Motor neuron (in vitro differentiated cells): Measurements from ENCODE around the gene PGBD4. TPM values are rescaled to one million over a fixed set of nuclear protein-coding genes. Genes with fewer than 3 reads are reported as not detected.

ENCODE experiments used
- ATAC-seq, 8 experiments: fragments of 200-7000 bp; cut with Tn5 transposase; replicated peaks in 6 of 8; 2 replicates each; pipeline ENCODE4 v1.8.0; 2021; ENCODE audit warnings: mild to moderate bottlenecking in 8 of 8, moderate library complexity in 8 of 8
- H3K27ac ChIP-seq, 2 donors: fragments of 250-450 bp; sonication (Bioruptor Pico); 2 replicates each; pipeline ENCODE4 v1.9.0; 2021; ENCODE audit warnings: antibody characterized with exemption in 2 of 2, mild to moderate bottlenecking in 2 of 2, moderate library complexity in 1 of 2
- H3K4me1 ChIP-seq, 2 donors: fragments of 250-450 bp; sonication (Bioruptor Pico); replicated peaks in 1 of 2; 2 replicates each; pipeline ENCODE4 v1.6.1; 2021; ENCODE audit warnings: antibody characterized with exemption in 2 of 2, mild to moderate bottlenecking in 2 of 2, moderate library complexity in 1 of 2
- H3K4me3 ChIP-seq, 5 donors: fragments of 250-450 bp; sonication (Bioruptor Pico); 2 replicates each; pipeline ENCODE4 v1.9.0; 2021; ENCODE audit warnings: antibody characterized with exemption in 5 of 5, mild to moderate bottlenecking in 5 of 5, moderate library complexity in 4 of 5
- WGBS, 10 experiments: fragments of 450-650 bp; shearing (Covaris generic); methylation state at CpG; one replicate each; pipeline ENCODE4 v1.0.0; 2022; 5-methylcytosine and 5-hydroxymethylcytosine counted together
- in situ Hi-C, 9 experiments: fragments of 400-800 bp; cut with MboI; loops; one replicate each; pipeline ENCODE4 v1.15.0; 2021; ENCODE audit warnings: low sequenced_read_pairs in 9 of 9, low pct_unique_long_range_greater_than_20kb in 2 of 9; ENCODE audit not compliant: unreplicated experiment in 9 of 9
- total RNA-seq, 8 experiments: library from RNA; unstranded; fragments of 300-600 nt; gene quantifications; 2 replicates each; pipeline versions ENCODE4 v1.2.3 to v1.2.4, GENCODE V29; 2022

PGBD4 gene
- total RNA-seq, 8 experiments from 2014 or later, result 1.7 to 5.1 (median 3.2) TPM

DNA sequence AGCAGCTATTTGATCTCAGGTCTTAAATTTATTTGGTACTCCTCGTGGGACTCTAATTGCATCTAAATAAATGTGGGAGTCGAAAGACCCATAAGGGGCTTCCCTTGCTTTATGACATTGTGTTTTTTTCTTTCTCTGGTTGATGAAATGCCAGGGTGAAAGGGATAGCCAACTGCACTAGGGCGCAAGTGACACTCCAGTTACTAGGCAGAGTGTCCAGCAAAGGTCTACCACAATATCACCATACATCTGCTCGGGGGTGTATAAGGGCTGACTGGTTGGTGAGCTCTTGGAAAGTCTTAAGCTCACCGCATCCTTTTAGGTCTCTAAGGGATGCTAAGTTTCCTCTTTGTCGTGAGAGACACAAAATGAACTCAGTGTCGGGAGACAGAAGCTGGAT lies 54.0 kb downstream of the PGBD4 start:
- ATAC-seq, result no peak
- Histone ChIP-seq H3K4me1 (no peaks in the 10 kb centered on the region), H3K4me3 (no peak overlapping the region), H3K27ac (no peak overlapping the region)
- in situ Hi-C loops, result no loop called here
- 84 to 100% (median 100%) methylated on average over 1 to 6 of the region's 7 CpGs for WGBS, 10 experiments

Other genes starting within 250 kb of the PGBD4 start
- 1 to 10 TPM in 1 of 8 experiments, under 1 TPM in 7; 0.05 to 1.4 (median 0.46) TPM for gene CHRM5, start 133.6 kb upstream of the PGBD4 start, total RNA-seq
- gene AVEN, start 62.9 kb upstream of the PGBD4 start, total RNA-seq, result 10 to 100 TPM in 4 of 8 experiments, 1 to 10 TPM in 4; 3.0 to 22.3 (median 11.2) TPM
- 100 to 1,000 TPM in 1 of 8 experiments, 10 to 100 TPM in 7; 40.6 to 122 (median 57.7) TPM for gene EMC7, start 221 bp upstream of the PGBD4 start, total RNA-seq
- gene KATNBL1, start 108.0 kb downstream of the PGBD4 start, total RNA-seq, result 10 to 100 TPM; 19.3 to 52.0 (median 41.7) TPM
- gene EMC4, start 122.9 kb downstream of the PGBD4 start, total RNA-seq, result 100 to 1,000 TPM in 4 of 8 experiments, 10 to 100 TPM in 4; 56.2 to 157 (median 106) TPM
- gene SLC12A6, start 235.7 kb downstream of the PGBD4 start, total RNA-seq, result 10 to 100 TPM in 6 of 8 experiments, 1 to 10 TPM in 2; 9.6 to 21.8 (median 13.7) TPM
- 100 to 1,000 TPM; 137 to 420 (median 205) TPM for gene NOP10, start 241.1 kb downstream of the PGBD4 start, total RNA-seq
- under 1 TPM; 0.07 to 0.52 (median 0.13) TPM for gene NUTM1, start 241.2 kb downstream of the PGBD4 start, total RNA-seq